Mammary epithelial cell (primary cell): ENCODE data around the gene CMYA5.

Experiments used
- EZH2 ChIP-seq: IDR thresholded peaks from 2 replicates; pipeline ENCODE4 v1.6.1; 2012; ENCODE audit warnings: low read length, inconsistent platforms, borderline replicate concordance
- TF ChIP-seq, protein P1 (sequence below), 2 donors: IDR thresholded peaks in 1 of 2; conservative IDR thresholded peaks in 1 of 2; 2 replicates each; pipeline ENCODE4 v1.5.1; 2011 to 2012; ENCODE audit warnings: inconsistent platforms in 2 of 2, low read length in 2 of 2, mild to moderate bottlenecking in 2 of 2, control low read depth in 1 of 2, low read depth in 1 of 2; ENCODE audit not compliant: insufficient read depth in 1 of 2; ENCODE audit errors: extremely low read depth in 1 of 2

DNA sequence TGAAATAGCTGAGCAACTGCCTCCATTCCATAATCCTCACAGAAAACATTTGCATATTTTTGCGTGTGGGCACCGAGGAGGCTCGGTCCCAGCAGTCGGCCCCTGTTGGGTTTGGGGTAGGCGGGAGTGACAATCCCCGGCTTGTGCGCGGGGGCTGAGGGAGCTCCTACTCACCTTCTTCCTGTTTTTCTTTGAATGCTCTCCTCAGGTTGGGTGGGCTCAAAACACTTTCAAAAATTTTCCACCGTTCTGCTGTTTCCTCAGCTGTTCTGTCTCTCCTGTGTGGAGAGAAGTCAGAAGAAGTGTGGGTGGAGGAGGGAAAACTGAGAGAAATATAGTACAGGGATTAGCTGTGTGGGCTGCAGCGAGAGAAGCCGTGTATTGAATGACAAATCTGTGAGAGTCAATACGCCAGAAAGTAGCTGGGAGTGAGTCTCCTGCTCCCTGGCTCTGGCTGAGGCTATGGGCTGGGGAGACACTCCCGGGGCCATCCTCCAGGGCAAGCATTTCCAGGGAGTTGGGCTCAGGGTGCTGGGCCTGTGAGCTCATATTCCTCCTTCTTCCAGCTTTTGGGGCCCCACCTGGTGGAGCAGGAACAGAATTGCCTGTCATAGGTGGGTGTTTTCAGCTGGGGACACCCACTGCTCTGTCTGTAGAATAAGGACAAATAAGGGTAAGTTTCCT is 84.7 kb downstream of the CMYA5 start:
- TF ChIP-seq, protein P1, sequence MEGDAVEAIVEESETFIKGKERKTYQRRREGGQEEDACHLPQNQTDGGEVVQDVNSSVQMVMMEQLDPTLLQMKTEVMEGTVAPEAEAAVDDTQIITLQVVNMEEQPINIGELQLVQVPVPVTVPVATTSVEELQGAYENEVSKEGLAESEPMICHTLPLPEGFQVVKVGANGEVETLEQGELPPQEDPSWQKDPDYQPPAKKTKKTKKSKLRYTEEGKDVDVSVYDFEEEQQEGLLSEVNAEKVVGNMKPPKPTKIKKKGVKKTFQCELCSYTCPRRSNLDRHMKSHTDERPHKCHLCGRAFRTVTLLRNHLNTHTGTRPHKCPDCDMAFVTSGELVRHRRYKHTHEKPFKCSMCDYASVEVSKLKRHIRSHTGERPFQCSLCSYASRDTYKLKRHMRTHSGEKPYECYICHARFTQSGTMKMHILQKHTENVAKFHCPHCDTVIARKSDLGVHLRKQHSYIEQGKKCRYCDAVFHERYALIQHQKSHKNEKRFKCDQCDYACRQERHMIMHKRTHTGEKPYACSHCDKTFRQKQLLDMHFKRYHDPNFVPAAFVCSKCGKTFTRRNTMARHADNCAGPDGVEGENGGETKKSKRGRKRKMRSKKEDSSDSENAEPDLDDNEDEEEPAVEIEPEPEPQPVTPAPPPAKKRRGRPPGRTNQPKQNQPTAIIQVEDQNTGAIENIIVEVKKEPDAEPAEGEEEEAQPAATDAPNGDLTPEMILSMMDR (conservative IDR thresholded peaks at IDR 0.05 in 1 of 2, IDR thresholded peaks at IDR 0.05 in 1 of 2; ENCODE audit: extremely low read depth in 1 of 2, insufficient read depth in 1 of 2, low read depth in 1 of 2, low read length in 2 of 2), result peak; percentile 58 to 66
- no peak for TF ChIP-seq EZH2
